Activated CD4-positive, alpha-beta T cell treated with anti-CD3 and anti-CD28 coated beads, Interleukin-2, amount 10 ng/mL, durations not matched to agents 7 days and 5 days (primary cell): ENCODE data around the gene ABCF3. TPM values are rescaled to one million over a fixed set of nuclear protein-coding genes. Genes with fewer than 3 reads are reported as not detected.
"Not testable (repeated sequence)": the region's sequence is repeated elsewhere in the genome, so short reads cannot be mapped to it uniquely, and the experiment has no call there.

Source experiments
- CTCF ChIA-PET: fragments of 350-600 bp; sonication (Branson Sonifier 250); formaldehyde crosslinking; loops from one replicate; lab custom pipeline; 2021; ENCODE audit warnings: antibody characterized with exemption; lab: Charles Lee
- POLR2A ChIA-PET: fragments of 350-600 bp; sonication (Branson Sonifier 250); formaldehyde crosslinking; loops from one replicate; lab custom pipeline; 2021; ENCODE audit warnings: antibody characterized with exemption; lab: Charles Lee
- DNase-seq: peaks from one replicate; pipeline ENCODE4 v3.0.0-alpha.2; 2020
- H3K27ac Mint-ChIP-seq: one replicate; pipeline ENCODE4 v1.8.0; 2021; ENCODE audit warnings: mild to moderate bottlenecking, moderate library complexity, mixed read lengths
- H3K27me3 Mint-ChIP-seq: one replicate; pipeline ENCODE4 v1.8.0; 2021; ENCODE audit warnings: mixed read lengths
- H3K36me3 Mint-ChIP-seq: one replicate; pipeline ENCODE4 v1.8.0; 2021; ENCODE audit warnings: low read depth, mixed read lengths
- H3K4me1 Mint-ChIP-seq: one replicate; pipeline ENCODE4 v1.8.0; 2021; ENCODE audit warnings: mixed read lengths
- H3K4me3 Mint-ChIP-seq: one replicate; pipeline ENCODE4 v1.8.0; 2021; ENCODE audit warnings: mild to moderate bottlenecking, moderate library complexity, mixed read lengths
- H3K9me3 Mint-ChIP-seq: one replicate; pipeline ENCODE4 v1.8.0; 2021; ENCODE audit warnings: mixed read lengths
- total RNA-seq, 2 experiments: library from RNA; stranded (reverse); gene quantifications; one replicate each; pipeline ENCODE4 v1.2.3, GENCODE V29; 2021

The ABCF3 gene
- 10 to 100 TPM; 62.2 to 64.4 TPM for total RNA-seq

DNA sequence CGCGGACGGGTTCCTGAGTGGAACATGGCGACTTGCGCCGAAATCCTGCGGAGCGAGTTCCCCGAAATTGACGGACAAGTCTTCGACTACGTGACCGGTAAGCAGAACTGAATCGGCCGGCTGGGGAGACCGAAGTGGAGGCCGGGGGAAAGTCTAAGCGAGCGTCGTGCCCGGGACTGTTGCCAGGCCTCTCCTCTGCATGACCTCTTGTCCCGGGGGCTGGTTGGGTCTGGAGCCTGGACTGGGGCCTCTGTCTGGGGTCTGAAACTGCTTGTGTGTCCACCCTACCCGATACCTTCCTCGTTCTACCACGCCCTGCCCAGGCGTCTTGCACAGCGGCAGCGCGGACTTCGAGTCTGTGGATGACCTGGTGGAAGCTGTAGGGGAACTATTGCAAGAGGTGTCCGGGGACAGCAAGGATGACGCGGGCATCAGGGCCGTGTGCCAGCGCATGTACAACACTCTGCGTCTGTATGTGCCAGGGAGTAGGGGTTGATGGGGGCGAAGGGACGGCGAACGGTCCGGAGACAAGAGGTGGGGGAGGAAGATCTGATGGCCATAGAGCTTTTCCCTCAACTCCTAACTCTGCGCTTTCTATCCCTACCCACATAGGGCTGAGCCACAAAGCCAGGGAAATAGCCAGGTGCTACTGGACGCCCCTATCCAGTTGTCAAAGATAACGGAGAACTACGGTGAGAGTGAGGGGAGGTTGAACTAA is at the start of gene ABCF3:
Gene ABCF3 (plus strand): TSS at position 16 of the 718 bp plus-strand sequence. CDS start 9 bp downstream, at position 25.
- ChIA-PET CTCF (interaction anchor here (0.7 to 4.3 kb wide), 4 partner anchors 9 to 42 kb away, joined by 3 to 22 read pairs (median 3); partner anchors contain the start of genes AP2M1 and DVL3), POLR2A (interaction anchor here (0.7 kb wide), 1 partner anchor 11 kb away, joined by 3 read pairs; no protein-coding TSS in a partner anchor)
- peak within 1 kb of the TSS; percentile 94 for H3K4me3 Mint-ChIP-seq
- H3K36me3 Mint-ChIP-seq = peaks cover 50% of the 10 kb centered on the region
- no peak for DNase-seq
- H3K9me3 Mint-ChIP-seq = no peaks in the 10 kb centered on the region
- H3K27me3 Mint-ChIP-seq = no peaks in the 10 kb centered on the region
- H3K27ac Mint-ChIP-seq = peak within 1 kb of the TSS; percentile 94
- H3K4me1 Mint-ChIP-seq = peaks cover 36% of the 10 kb centered on the region

GRCh38 chr3:184140436-184140835 is 45.6 kb upstream of the ABCF3 start:
- Mint-ChIP-seq H3K4me1 (peaks cover 22% of the 10 kb centered on the region), H3K27ac (no peak overlapping the region), H3K4me3 (no peak overlapping the region), H3K9me3 (no peaks in the 10 kb centered on the region), H3K36me3 (peaks cover 46% of the 10 kb centered on the region), H3K27me3 (no peaks in the 10 kb centered on the region)
- ChIA-PET CTCF (no interaction called here), POLR2A (no interaction called here)
- no peak for DNase-seq

DNA sequence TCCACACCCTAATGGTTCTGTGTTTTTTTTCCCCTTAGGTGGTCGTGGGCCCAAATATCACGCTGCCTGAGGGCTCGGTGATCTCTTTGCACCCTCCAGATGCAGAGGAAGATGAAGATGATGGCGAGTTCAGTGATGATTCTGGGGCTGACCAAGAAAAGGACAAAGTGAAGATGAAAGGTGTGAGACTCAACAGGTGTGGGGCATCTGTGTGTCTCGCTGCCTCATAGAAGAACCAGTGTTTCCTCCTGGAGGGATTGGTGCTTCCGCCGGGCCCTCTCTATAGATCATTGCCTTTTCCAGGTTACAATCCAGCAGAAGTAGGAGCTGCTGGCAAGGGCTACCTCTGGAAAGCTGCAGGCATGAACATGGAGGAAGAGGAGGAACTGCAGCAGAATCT is 43.8 kb upstream of the ABCF3 start:
- H3K27me3 Mint-ChIP-seq = no peaks in the 10 kb centered on the region
- DNase-seq = no peak
- peaks cover 49% of the 10 kb centered on the region for H3K36me3 Mint-ChIP-seq
- peaks cover 7% of the 10 kb centered on the region for H3K4me1 Mint-ChIP-seq
- POLR2A ChIA-PET = no interaction called here
- H3K27ac Mint-ChIP-seq = no peak overlapping the region
- no peaks in the 10 kb centered on the region for H3K9me3 Mint-ChIP-seq
- CTCF ChIA-PET = interaction anchor here (0.5 kb wide), 1 partner anchor 56 kb away, joined by 4 read pairs; no protein-coding TSS in a partner anchor
- no peak overlapping the region for H3K4me3 Mint-ChIP-seq

DNA sequence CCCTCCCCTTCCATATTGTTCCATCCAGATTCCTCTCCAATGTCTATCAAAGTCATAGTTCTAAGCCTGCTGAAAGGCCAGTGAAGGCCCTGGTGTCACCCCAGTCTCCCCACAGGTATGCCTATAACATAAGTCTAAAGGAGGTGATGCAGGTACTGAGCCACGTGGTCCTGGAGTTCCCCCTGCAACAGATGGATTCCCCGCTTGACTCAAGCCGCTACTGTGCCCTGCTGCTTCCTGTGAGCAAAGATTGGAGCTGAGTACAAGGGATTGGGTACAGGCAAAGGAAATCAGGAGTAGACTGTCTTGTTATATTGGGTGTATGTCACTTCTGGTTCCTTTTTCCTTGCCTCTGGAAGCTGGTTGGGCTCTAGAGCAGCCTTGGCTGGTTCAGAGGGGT is 42.7 kb upstream of the ABCF3 start:
- POLR2A ChIA-PET = no interaction called here

DNA sequence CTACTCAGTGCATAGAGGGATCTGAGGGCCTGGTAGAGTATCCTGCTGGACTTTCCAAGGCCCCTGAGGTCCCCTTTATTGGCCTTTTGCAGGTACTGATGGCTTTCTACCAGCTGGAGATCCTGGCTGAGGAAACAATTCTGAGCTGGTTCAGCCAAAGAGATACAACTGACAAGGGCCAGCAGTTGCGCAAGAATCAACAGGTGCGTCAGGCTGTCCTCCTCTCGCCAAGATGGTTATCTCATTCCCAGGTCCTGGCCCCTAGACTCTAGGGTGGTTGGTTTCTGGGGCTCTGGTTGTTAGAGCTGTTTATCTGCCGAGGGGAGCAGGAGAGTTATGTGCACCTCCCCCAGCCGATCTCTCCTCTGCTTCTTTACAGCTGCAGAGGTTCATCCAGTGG is 41.5 kb upstream of the ABCF3 start:
- no peak for DNase-seq
- ChIA-PET POLR2A (no interaction called here), CTCF (interaction anchor here (0.6 to 1.7 kb wide), 5 partner anchors 8 to 315 kb away, joined by 3 to 4 read pairs (median 3); partner anchors contain the start of gene PARL)
- Mint-ChIP-seq H3K27me3 (no peaks in the 10 kb centered on the region), H3K27ac (no peak overlapping the region), H3K4me3 (no peak overlapping the region), H3K4me1 (no peaks in the 10 kb centered on the region), H3K9me3 (no peaks in the 10 kb centered on the region), H3K36me3 (peaks cover 42% of the 10 kb centered on the region)

More for the DNA sequence above, 42.7 kb upstream of the ABCF3 start:
- no peak for DNase-seq
- Mint-ChIP-seq H3K4me3 (no peak overlapping the region), H3K4me1 (no peaks in the 10 kb centered on the region), H3K27ac (no peak overlapping the region), H3K27me3 (no peaks in the 10 kb centered on the region), H3K36me3 (peaks cover 42% of the 10 kb centered on the region), H3K9me3 (no peaks in the 10 kb centered on the region)
- CTCF ChIA-PET = interaction anchor here (1.2 kb wide), 1 partner anchor 13 kb away, joined by 3 read pairs; no protein-coding TSS in a partner anchor

DNA sequence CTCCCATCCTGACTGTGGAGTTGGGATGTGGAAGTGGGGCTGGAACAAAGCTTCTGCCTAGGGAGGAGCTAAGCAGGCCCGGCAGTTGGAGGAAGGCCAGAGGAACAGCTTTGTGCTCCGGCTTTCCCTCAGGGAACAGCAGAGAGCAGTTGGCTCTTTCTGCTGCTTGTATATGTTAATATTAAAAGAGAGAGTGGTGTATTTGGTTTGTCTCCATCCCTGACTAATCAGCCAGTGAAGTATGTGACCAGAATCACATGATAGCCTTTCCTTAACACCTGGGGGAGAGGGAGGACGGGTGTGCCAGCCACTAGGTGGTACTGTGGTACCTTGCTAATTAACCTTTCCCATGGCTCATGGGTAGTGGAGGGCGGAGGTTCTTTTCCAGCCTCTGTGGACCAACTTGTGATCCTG is 40.9 kb upstream of the ABCF3 start:
- ChIA-PET CTCF (interaction anchor here (0.6 to 1.7 kb wide), 5 partner anchors 8 to 261 kb away, joined by 3 to 4 read pairs (median 3); partner anchors contain the start of gene PARL), POLR2A (no interaction called here)
- H3K4me1 Mint-ChIP-seq = no peaks in the 10 kb centered on the region
- DNase-seq = peak; percentile 44
- no peak overlapping the region for H3K27ac Mint-ChIP-seq
- no peaks in the 10 kb centered on the region for H3K27me3 Mint-ChIP-seq
- no peaks in the 10 kb centered on the region for H3K9me3 Mint-ChIP-seq
- no peak overlapping the region for H3K4me3 Mint-ChIP-seq
- H3K36me3 Mint-ChIP-seq = peaks cover 39% of the 10 kb centered on the region

- no peak for DNase-seq
- ChIA-PET CTCF (interaction anchor here (0.6 to 1.7 kb wide), 4 partner anchors 9 to 261 kb away, joined by 3 to 4 read pairs (median 3); partner anchors contain the start of gene PARL), POLR2A (no interaction called here)
- H3K27ac Mint-ChIP-seq = no peak overlapping the region
- H3K36me3 Mint-ChIP-seq = peaks cover 33% of the 10 kb centered on the region
- no peak overlapping the region for H3K4me3 Mint-ChIP-seq
- H3K4me1 Mint-ChIP-seq = no peaks in the 10 kb centered on the region
- no peaks in the 10 kb centered on the region for H3K27me3 Mint-ChIP-seq
- no peaks in the 10 kb centered on the region for H3K9me3 Mint-ChIP-seq
Measured at GRCh38 chr3:184145751-184146270, 40.2 kb upstream of the ABCF3 start.

GRCh38 chr3:184148076-184148475 is 37.9 kb upstream of the ABCF3 start:
- Mint-ChIP-seq H3K4me3 (no peak overlapping the region), H3K27me3 (no peaks in the 10 kb centered on the region), H3K27ac (no peak overlapping the region), H3K36me3 (peaks cover 13% of the 10 kb centered on the region), H3K9me3 (no peaks in the 10 kb centered on the region), H3K4me1 (no peaks in the 10 kb centered on the region)
- no peak for DNase-seq
- CTCF ChIA-PET = no interaction called here
- POLR2A ChIA-PET = no interaction called here

DNA sequence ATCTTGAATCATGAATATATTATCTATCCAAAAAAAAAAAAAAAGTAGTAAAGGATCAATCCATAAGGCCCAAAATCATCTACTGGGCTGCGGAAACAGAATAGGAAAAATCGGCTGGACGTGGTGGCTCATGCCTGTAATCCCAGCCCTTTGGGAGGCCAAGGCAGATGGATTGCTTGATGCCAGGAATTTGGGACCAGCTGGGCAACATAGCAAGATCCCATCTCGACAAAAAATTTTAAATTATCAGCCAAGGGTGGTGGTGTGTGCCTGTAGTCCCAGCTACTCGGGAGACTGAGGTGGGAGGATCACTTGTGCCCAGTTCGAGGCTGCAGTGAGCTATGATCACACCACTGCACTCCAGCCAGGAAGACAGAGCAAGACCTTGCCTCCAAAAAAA is 36.9 kb upstream of the ABCF3 start:
- H3K36me3 Mint-ChIP-seq = peaks cover 11% of the 10 kb centered on the region
- POLR2A ChIA-PET = no interaction called here
- DNase-seq = no peak
- no peak overlapping the region for H3K4me3 Mint-ChIP-seq
- no peaks in the 10 kb centered on the region for H3K9me3 Mint-ChIP-seq
- no peaks in the 10 kb centered on the region for H3K27me3 Mint-ChIP-seq
- no peak overlapping the region for H3K27ac Mint-ChIP-seq
- CTCF ChIA-PET = interaction anchor here (0.6 to 0.8 kb wide), 2 partner anchors 30 to 84 kb away, joined by 3 to 4 read pairs; no protein-coding TSS in a partner anchor
- peaks cover 5% of the 10 kb centered on the region for H3K4me1 Mint-ChIP-seq

DNA sequence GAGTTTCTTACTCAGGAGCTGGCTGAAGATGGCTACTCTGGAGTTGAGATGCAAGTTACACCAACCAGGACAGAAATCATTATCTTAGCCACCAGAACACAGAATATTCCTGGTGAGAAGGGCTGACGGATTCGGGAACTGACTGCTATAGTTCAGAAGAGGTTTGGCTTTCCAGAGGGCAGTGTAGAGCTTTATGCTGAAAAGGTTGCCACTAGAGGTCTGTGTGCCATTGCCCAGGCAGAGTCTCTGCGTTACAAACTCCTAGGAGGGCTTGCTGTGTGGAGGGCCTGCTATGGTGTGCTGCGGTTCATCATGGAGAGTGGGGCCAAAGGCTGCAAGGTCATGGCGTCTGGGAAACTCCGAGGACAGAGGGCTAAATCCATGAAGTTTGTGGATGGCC is 36.2 kb upstream of the ABCF3 start:
- POLR2A ChIA-PET, DNase-seq, H3K4me3 Mint-ChIP-seq, H3K9me3 Mint-ChIP-seq, H3K27ac Mint-ChIP-seq, H3K27me3 Mint-ChIP-seq, H3K4me1 Mint-ChIP-seq: not testable (repeated sequence)
- CTCF ChIA-PET = interaction anchor here (0.8 kb wide), 1 partner anchor 83 kb away, joined by 4 read pairs; no protein-coding TSS in a partner anchor
- peaks cover 10% of the 10 kb centered on the region for H3K36me3 Mint-ChIP-seq

- CTCF ChIA-PET = interaction anchor here (0.8 kb wide), 1 partner anchor 31 kb away, joined by 3 read pairs; the partner anchor contains the start of gene ABCF3
- Mint-ChIP-seq H3K4me1 (peaks cover 24% of the 10 kb centered on the region), H3K9me3 (no peaks in the 10 kb centered on the region), H3K27me3 (no peaks in the 10 kb centered on the region), H3K36me3 (peaks cover 3% of the 10 kb centered on the region), H3K27ac (peak within 1 kb of the TSS; percentile 90), H3K4me3 (peak within 1 kb of the TSS; percentile 89)
- peak; percentile 34 for DNase-seq
- POLR2A ChIA-PET = interaction anchor here (0.6 kb wide), 1 partner anchor 296 kb away, joined by 9 read pairs; no protein-coding TSS in a partner anchor
Measured at GRCh38 chr3:184154885-184155643, 30.9 kb upstream of the ABCF3 start, which contains the start of gene DVL3. Gene DVL3 (plus strand): TSS chr3:184155377. CDS start chr3:184155636, 259 bp downstream.
